Astrocyte (in vitro differentiated cells and primary cell): Measurements from ENCODE around the gene MET. TPM values are rescaled to one million over a fixed set of nuclear protein-coding genes. Genes with fewer than 3 reads are reported as not detected.
"Not testable (repeated sequence)": the region's sequence is repeated elsewhere in the genome, so short reads cannot be mapped to it uniquely, and the experiment has no call there.

ENCODE experiments used
- DNase-seq: peaks from one replicate; pipeline ENCODE4 v3.0.0-alpha.2; 2010; ENCODE audit warnings: low read depth
- FAIRE-seq: peaks from 2 replicates; lab custom pipeline; 2011; peaks lifted over from hg19 to GRCh38; lab: Jason Lieb, UNC
- H2AFZ ChIP-seq: 2 replicates; pipeline ENCODE4 v1.6.0; 2012; ENCODE audit warnings: low read depth, low read length, inconsistent platforms
- H3K27ac ChIP-seq: 2 replicates; pipeline ENCODE4 v1.5.1; 2011; ENCODE audit warnings: low read depth, low read length, inconsistent platforms
- H3K27me3 ChIP-seq: 2 replicates; pipeline ENCODE4 v1.6.0; 2011; ENCODE audit warnings: low read length, inconsistent platforms; ENCODE audit not compliant: insufficient read depth
- H3K36me3 ChIP-seq: 2 replicates; pipeline ENCODE4 v1.5.1; 2011; ENCODE audit warnings: low read length, inconsistent platforms; ENCODE audit not compliant: insufficient read depth
- H3K4me1 ChIP-seq: 2 replicates; pipeline ENCODE4 v1.5.1; 2011; ENCODE audit warnings: low read length, inconsistent platforms; ENCODE audit not compliant: insufficient read depth
- H3K4me2 ChIP-seq: 2 replicates; pipeline ENCODE4 v1.6.0; 2012; ENCODE audit warnings: low read length, inconsistent platforms
- H3K4me3 ChIP-seq: 2 replicates; pipeline ENCODE4 v1.5.1; 2011; ENCODE audit warnings: low read depth, mild to moderate bottlenecking, low read length, inconsistent platforms; ENCODE audit not compliant: insufficient read depth
- H3K79me2 ChIP-seq: 2 replicates; pipeline ENCODE4 v1.6.0; 2012; ENCODE audit warnings: mild to moderate bottlenecking, low read length, inconsistent platforms; ENCODE audit not compliant: insufficient read depth
- H3K9ac ChIP-seq: 2 replicates; pipeline ENCODE4 v1.6.0; 2012; ENCODE audit warnings: mild to moderate bottlenecking, low read length, inconsistent platforms
- H3K9me3 ChIP-seq: 2 replicates; pipeline ENCODE4 v1.5.1; 2012; ENCODE audit warnings: low read depth, mild to moderate bottlenecking, low read length, inconsistent platforms; ENCODE audit not compliant: insufficient read depth
- H4K20me1 ChIP-seq: 2 replicates; pipeline ENCODE4 v1.6.0; 2012; ENCODE audit warnings: low read length, inconsistent platforms; ENCODE audit not compliant: insufficient read depth
- H3K27ac Mint-ChIP-seq: one replicate; pipeline ENCODE4 v1.8.0; 2021; ENCODE audit warnings: mild to moderate bottlenecking, mixed read lengths; ENCODE audit not compliant: unreplicated experiment
- H3K27me3 Mint-ChIP-seq: one replicate; pipeline ENCODE4 v1.8.0; 2021; ENCODE audit warnings: low read depth, mixed read lengths; ENCODE audit not compliant: unreplicated experiment
- H3K36me3 Mint-ChIP-seq: one replicate; pipeline ENCODE4 v1.8.0; 2021; ENCODE audit warnings: low read depth, mixed read lengths; ENCODE audit not compliant: unreplicated experiment
- H3K4me1 Mint-ChIP-seq: one replicate; pipeline ENCODE4 v1.8.0; 2021; ENCODE audit warnings: low read depth, mixed read lengths; ENCODE audit not compliant: unreplicated experiment
- H3K4me3 Mint-ChIP-seq: one replicate; pipeline ENCODE4 v1.8.0; 2021; ENCODE audit warnings: mild to moderate bottlenecking, moderate library complexity, mixed read lengths; ENCODE audit not compliant: unreplicated experiment
- H3K9me3 Mint-ChIP-seq: one replicate; pipeline ENCODE4 v1.8.0; 2021; ENCODE audit warnings: mild to moderate bottlenecking, mixed read lengths; ENCODE audit not compliant: unreplicated experiment
- EZH2 ChIP-seq: IDR thresholded peaks from 2 replicates; pipeline ENCODE4 v1.6.1; 2012; ENCODE audit warnings: mild to moderate bottlenecking, low read length, inconsistent platforms; ENCODE audit not compliant: insufficient read depth
- total RNA-seq: library from RNA; stranded (reverse); gene quantifications from 2 replicates; pipeline ENCODE4 v1.2.1, GENCODE V29; 2021
- TF ChIP-seq, protein P1 (sequence below): IDR thresholded peaks from 2 replicates; pipeline ENCODE4 v1.5.1; 2011; ENCODE audit warnings: low read depth, mild to moderate bottlenecking, inconsistent platforms, low read length, moderate library complexity; ENCODE audit not compliant: insufficient read depth

The MET gene
- total RNA-seq, 1 donor from 2014 or later, result 8.2 TPM

DNA sequence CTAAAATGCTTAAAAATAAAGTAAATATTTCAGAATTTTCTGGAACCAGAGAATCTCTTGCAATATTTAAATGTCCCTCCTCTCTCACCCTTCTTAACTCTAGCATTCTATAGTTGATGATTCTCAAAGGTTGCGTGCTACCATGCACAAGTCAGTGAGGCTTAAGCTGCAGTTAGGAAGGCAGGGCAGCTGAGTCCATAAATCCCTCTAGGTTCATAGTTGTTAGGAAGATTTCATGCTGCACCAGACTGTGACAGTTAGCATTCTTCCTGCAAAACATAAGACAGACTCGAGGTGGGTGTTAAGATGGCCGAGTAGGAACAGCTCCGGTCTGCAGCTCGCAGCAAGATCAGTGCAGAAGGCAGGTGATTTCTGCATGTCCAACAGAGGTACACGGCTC, 70.6 kb downstream of the MET start:
- Histone ChIP-seq H3K27ac (no peak overlapping the region), H3K4me2 (no peak overlapping the region), H3K9me3 (no peaks in the 10 kb centered on the region), H3K27me3 (no peaks in the 10 kb centered on the region), H3K79me2 (no peaks in the 10 kb centered on the region), H3K4me3 (no peak overlapping the region), H3K4me1 (no peaks in the 10 kb centered on the region), H2AFZ (no peak overlapping the region), H3K9ac (no peak overlapping the region), H4K20me1 (no peaks in the 10 kb centered on the region), H3K36me3 (peaks cover 6% of the 10 kb centered on the region)
- peaks cover 4% of the 10 kb centered on the region for H3K4me1 Mint-ChIP-seq
- TF ChIP-seq, protein P1, sequence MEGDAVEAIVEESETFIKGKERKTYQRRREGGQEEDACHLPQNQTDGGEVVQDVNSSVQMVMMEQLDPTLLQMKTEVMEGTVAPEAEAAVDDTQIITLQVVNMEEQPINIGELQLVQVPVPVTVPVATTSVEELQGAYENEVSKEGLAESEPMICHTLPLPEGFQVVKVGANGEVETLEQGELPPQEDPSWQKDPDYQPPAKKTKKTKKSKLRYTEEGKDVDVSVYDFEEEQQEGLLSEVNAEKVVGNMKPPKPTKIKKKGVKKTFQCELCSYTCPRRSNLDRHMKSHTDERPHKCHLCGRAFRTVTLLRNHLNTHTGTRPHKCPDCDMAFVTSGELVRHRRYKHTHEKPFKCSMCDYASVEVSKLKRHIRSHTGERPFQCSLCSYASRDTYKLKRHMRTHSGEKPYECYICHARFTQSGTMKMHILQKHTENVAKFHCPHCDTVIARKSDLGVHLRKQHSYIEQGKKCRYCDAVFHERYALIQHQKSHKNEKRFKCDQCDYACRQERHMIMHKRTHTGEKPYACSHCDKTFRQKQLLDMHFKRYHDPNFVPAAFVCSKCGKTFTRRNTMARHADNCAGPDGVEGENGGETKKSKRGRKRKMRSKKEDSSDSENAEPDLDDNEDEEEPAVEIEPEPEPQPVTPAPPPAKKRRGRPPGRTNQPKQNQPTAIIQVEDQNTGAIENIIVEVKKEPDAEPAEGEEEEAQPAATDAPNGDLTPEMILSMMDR, result no peak
- TF ChIP-seq EZH2, result no peak
- FAIRE-seq (no peak), DNase-seq (no peak)
- H3K27ac Mint-ChIP-seq, result no peak overlapping the region
- H3K36me3 Mint-ChIP-seq, result peaks cover 4% of the 10 kb centered on the region
- no peaks in the 10 kb centered on the region for H3K27me3 Mint-ChIP-seq
- H3K4me3 Mint-ChIP-seq, result no peak overlapping the region
- peaks cover 16% of the 10 kb centered on the region for H3K9me3 Mint-ChIP-seq

DNA sequence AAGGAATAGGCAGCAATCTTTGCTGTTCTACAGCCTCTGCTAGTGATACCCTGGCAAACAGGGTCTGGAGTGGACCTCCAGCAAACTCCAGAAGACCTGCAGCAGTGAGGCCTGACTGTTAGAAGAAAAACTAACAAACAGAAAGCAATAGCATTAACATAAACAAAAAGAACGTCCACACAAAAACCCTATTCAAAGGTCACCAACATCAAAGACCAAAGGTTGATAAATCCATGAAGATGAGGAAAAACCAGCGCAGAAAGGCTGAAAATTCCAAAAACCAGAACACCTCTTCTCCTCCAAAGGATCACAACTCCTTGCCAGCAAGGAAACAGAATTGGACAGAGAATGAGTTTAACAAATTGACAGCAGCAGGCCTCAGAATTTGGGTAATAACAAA, 71.8 kb downstream of the MET start:
- not testable (repeated sequence) for H3K79me2 ChIP-seq, H3K4me3 Mint-ChIP-seq, H3K4me3 ChIP-seq, H3K36me3 Mint-ChIP-seq, H3K27ac ChIP-seq, H3K4me1 Mint-ChIP-seq, H2AFZ ChIP-seq, H3K4me2 ChIP-seq, H3K9me3 ChIP-seq, DNase-seq, H3K4me1 ChIP-seq, H3K36me3 ChIP-seq, H3K27me3 Mint-ChIP-seq, FAIRE-seq, H4K20me1 ChIP-seq, H3K27ac Mint-ChIP-seq, H3K9ac ChIP-seq, H3K27me3 ChIP-seq
- H3K9me3 Mint-ChIP-seq, result peaks cover 23% of the 10 kb centered on the region

DNA sequence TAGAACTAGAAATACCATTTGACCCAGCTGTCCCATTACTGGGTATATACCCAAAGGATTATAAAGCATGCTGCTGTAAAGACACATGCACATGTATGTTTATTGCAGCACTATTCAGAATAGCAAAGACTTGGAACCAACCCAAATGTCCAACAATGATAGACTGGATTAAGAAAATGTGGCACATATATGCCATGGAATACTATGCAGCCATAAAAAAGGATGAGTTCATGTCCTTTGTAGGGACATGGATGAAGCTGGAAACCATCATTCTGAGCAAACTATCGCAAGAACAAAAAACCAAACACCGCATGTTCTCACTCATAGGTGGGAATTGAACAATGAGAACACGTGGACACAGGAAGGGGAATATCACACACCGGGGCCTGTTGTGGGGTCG, 74.4 kb downstream of the MET start:
- H2AFZ ChIP-seq, H3K79me2 ChIP-seq, H3K9ac ChIP-seq, H3K4me2 ChIP-seq, H3K36me3 Mint-ChIP-seq, H3K9me3 ChIP-seq, H3K4me3 ChIP-seq, H3K4me3 Mint-ChIP-seq, DNase-seq, H3K36me3 ChIP-seq, H3K4me1 ChIP-seq, FAIRE-seq, H4K20me1 ChIP-seq, H3K27ac Mint-ChIP-seq, H3K4me1 Mint-ChIP-seq, H3K27me3 ChIP-seq, H3K27me3 Mint-ChIP-seq, H3K27ac ChIP-seq: not testable (repeated sequence)
- H3K9me3 Mint-ChIP-seq, result peaks cover 33% of the 10 kb centered on the region

DNA sequence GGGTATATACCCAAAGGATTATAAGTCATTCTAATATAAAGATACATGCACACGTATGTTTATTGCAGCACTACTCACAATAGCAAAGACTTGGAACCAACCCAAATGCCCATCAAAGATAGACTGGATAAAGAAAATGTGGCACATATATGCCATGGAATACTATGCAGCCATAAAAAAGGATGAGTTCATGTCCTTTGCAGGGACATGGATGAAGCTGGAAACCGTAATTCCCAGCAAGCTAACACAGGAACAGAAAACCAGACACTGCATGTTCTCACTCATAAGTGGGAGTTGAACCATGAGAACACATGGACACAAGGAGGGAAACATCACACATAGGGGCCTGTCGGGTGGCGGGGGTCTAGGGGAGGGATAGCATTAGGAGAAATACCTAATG, 79.1 kb downstream of the MET start:
- H3K9ac ChIP-seq, H3K27ac ChIP-seq, FAIRE-seq, H3K4me1 ChIP-seq, H3K79me2 ChIP-seq, DNase-seq, H3K4me2 ChIP-seq, H2AFZ ChIP-seq, H3K27me3 ChIP-seq, H3K9me3 ChIP-seq, H3K27ac Mint-ChIP-seq, H3K36me3 Mint-ChIP-seq, H3K27me3 Mint-ChIP-seq, H3K36me3 ChIP-seq, H3K4me3 Mint-ChIP-seq, H3K4me3 ChIP-seq, H4K20me1 ChIP-seq, H3K4me1 Mint-ChIP-seq: not testable (repeated sequence)
- H3K9me3 Mint-ChIP-seq, result peaks cover 27% of the 10 kb centered on the region
